GM12878 (cell line): ENCODE measurements around the gene OTULIN. TPM values are rescaled to one million over a fixed set of nuclear protein-coding genes. Genes with fewer than 3 reads are reported as not detected.

ENCODE experiments used
- ATAC-seq: fragments of 200-7000 bp; cut with Tn5 transposase; 3 replicates; pipeline ENCODE4 v1.9.1; 2020; ENCODE audit warnings: mild to moderate bottlenecking, moderate library complexity
- BruUV-seq: library from RNA; stranded (reverse); fragments of 400-500 nt; replicated peaks from 2 replicates; lab custom pipeline; 2021; lab: Mats Ljungman, UMichigan
- CTCF ChIA-PET: fragments of 300-600 bp; sonication (Branson Sonifier 250); formaldehyde crosslinking; extraction: SDS; loops from one replicate; lab custom pipeline; 2021; ENCODE audit warnings: inconsistent platforms; lab: Yijun Ruan, JAX
- POLR2A ChIA-PET: fragments of 350-600 bp; formaldehyde crosslinking; extraction: SDS; loops from one replicate; lab custom pipeline; 2021; ENCODE audit warnings: inconsistent platforms; lab: Charles Lee
- RAD21 ChIA-PET: fragments of 300-600 bp; sonication (Branson Sonifier 250); formaldehyde crosslinking; loops from one replicate; lab custom pipeline; 2023; ENCODE audit warnings: antibody characterized with exemption; ENCODE audit not compliant: unreplicated experiment; lab: Charles Lee
- SMC1A ChIA-PET: fragments of 300-600 bp; sonication (Branson Sonifier 250); formaldehyde crosslinking; loops from one replicate; lab custom pipeline; 2023; ENCODE audit not compliant: unreplicated experiment, uncharacterized antibody; lab: Charles Lee
- DNase-seq: peaks from one replicate; pipeline ENCODE4 v3.0.0-alpha.2; 2011; ENCODE audit warnings: low read depth, low spot score
- FAIRE-seq: peaks from 3 replicates; lab custom pipeline; 2011; peaks lifted over from hg19 to GRCh38; lab: Jason Lieb, UNC
- H2AFZ ChIP-seq: 2 replicates; pipeline ENCODE4 v1.6.0; 2011; ENCODE audit warnings: low read depth, low read length, control low read depth; ENCODE audit not compliant: control insufficient read depth
- H3K27ac ChIP-seq: 2 replicates; pipeline ENCODE4 v1.5.1; 2011; ENCODE audit warnings: control low read depth; ENCODE audit not compliant: control insufficient read depth, insufficient read depth
- H3K27me3 ChIP-seq, 2 experiments: replicated peaks in 1 of 2; 2 replicates each; pipeline versions ENCODE4 v1.6.0 to v1.6.1; 2011; ENCODE audit warnings: low read length in 1 of 2; ENCODE audit not compliant: control insufficient read depth in 2 of 2, insufficient read depth in 2 of 2
- H3K36me3 ChIP-seq, 2 experiments: 2 replicates each; pipeline ENCODE4 v1.5.1; 2011; ENCODE audit warnings: low read length in 1 of 2; ENCODE audit not compliant: control insufficient read depth in 2 of 2, insufficient read depth in 2 of 2
- H3K4me1 ChIP-seq: 2 replicates; pipeline ENCODE4 v1.6.1; 2011; ENCODE audit warnings: mild to moderate bottlenecking, low read length, moderate library complexity, mixed read lengths; ENCODE audit not compliant: control insufficient read depth, insufficient read depth
- H3K4me2 ChIP-seq: 2 replicates; pipeline ENCODE4 v1.6.0; 2011; ENCODE audit warnings: control low read depth; ENCODE audit not compliant: control insufficient read depth, insufficient read depth
- H3K4me3 ChIP-seq: fragments of 200-600 bp; sonication (generic); 2 replicates; pipeline ENCODE4 v1.5.1; 2016
- H3K79me2 ChIP-seq: 2 replicates; pipeline ENCODE4 v1.6.0; 2011; ENCODE audit warnings: low read length; ENCODE audit not compliant: control insufficient read depth, insufficient read depth
- H3K9ac ChIP-seq: 2 replicates; pipeline ENCODE4 v1.8.0; 2011; ENCODE audit warnings: low read length, control low read depth, mixed read lengths; ENCODE audit not compliant: control insufficient read depth, insufficient read depth
- H3K9me3 ChIP-seq: replicated peaks from 3 replicates; pipeline ENCODE4 v1.5.1; 2011; ENCODE audit warnings: mild to moderate bottlenecking, low read length; ENCODE audit not compliant: control insufficient read depth, insufficient read depth
- H4K20me1 ChIP-seq: 2 replicates; pipeline ENCODE4 v1.6.0; 2011; ENCODE audit not compliant: control insufficient read depth, insufficient read depth
- ASH2L ChIP-seq: fragments of 300-600, 200-600 bp; sonication (generic); IDR thresholded peaks from 2 replicates; pipeline ENCODE4 v1.6.1; 2017; ENCODE audit warnings: low read depth, mild to moderate bottlenecking, borderline replicate concordance
- GABPA ChIP-seq: IDR thresholded peaks from 2 replicates; pipeline ENCODE4 v1.6.1; 2014; ENCODE audit warnings: antibody characterized with exemption, low read depth, mild to moderate bottlenecking, inconsistent platforms
- IKZF1 ChIP-seq: fragments of 450-650 bp; conservative IDR thresholded peaks from 2 replicates; pipeline ENCODE4 v1.6.1; 2017; ENCODE audit warnings: antibody characterized with exemption, mild to moderate bottlenecking
- JUNB ChIP-seq: IDR thresholded peaks from 2 replicates; pipeline ENCODE4 v1.6.1; 2016; ENCODE audit warnings: antibody characterized with exemption, mild to moderate bottlenecking
- KLF5 ChIP-seq: fragments of 450-650 bp; IDR thresholded peaks from 2 replicates; pipeline ENCODE4 v1.6.1; 2014; ENCODE audit warnings: mild to moderate bottlenecking; ENCODE audit not compliant: partially characterized antibody
- SIX5 ChIP-seq: IDR thresholded peaks from 2 replicates; pipeline ENCODE4 v1.6.1; 2011; ENCODE audit warnings: mild to moderate bottlenecking, low read depth, low read length, moderate library complexity; ENCODE audit not compliant: severe bottlenecking
- SP1 ChIP-seq: IDR thresholded peaks from one replicate; pipeline ENCODE4 v1.6.1; 2011; ENCODE audit warnings: low read depth, low read length
- SRF ChIP-seq, 2 experiments: IDR thresholded peaks; 2 replicates each; pipeline ENCODE4 v1.6.1; 2011; ENCODE audit warnings: low read depth in 2 of 2, low read length in 2 of 2, mild to moderate bottlenecking in 1 of 2, moderate library complexity in 1 of 2
- STAT3 ChIP-seq: IDR thresholded peaks from 2 replicates; pipeline ENCODE4 v1.6.1; 2011; ENCODE audit warnings: low read depth, low read length, improper control_type of control experiment
- ZNF217 ChIP-seq: fragments of 450-650 bp; IDR thresholded peaks from 2 replicates; pipeline ENCODE4 v1.6.1; 2017; ENCODE audit warnings: antibody characterized with exemption, mild to moderate bottlenecking
- whole genome bisulfite sequencing: methylation state at CpG from one replicate; pipeline ENCODE4 v1.1.6; 2016; ENCODE audit warnings: low lambda C conversion rate; ENCODE audit not compliant: insufficient replicate concordance, insufficient coverage; ENCODE audit errors: missing lambda C conversion rate; 5-methylcytosine and 5-hydroxymethylcytosine counted together
- in situ Hi-C: fragments of 300-500 bp; cut with MboI; formaldehyde crosslinking; loops from 9 replicates; pipeline ENCODE4 v1.14.3; 2018; ENCODE audit warnings: mixed read lengths
- intact Hi-C: fragments of 100-400 bp; cut with micrococcal nuclease; formaldehyde crosslinking; loops from one replicate; pipeline ENCODE4 v1.14.2; 2022; ENCODE audit not compliant: unreplicated experiment
- polyA plus RNA-seq, 11 experiments: library from polyadenylated mRNA; depleted of rRNA in 4 of 11; unstranded in 6 of 11; stranded (reverse) in 5 of 11; fragments of >200 nt; fragmentation: Nextera tagmentation in 4 of 11; fragmentation: Illumina TruSeq in 1 of 11; extraction: Ambion mirVana in 4 of 11; extraction: Trizol in 1 of 11; gene quantifications; 1 replicate in 1 of 11; 2 replicates in 10 of 11; pipeline versions ENCODE4 v1.2.1 to v1.2.3, GENCODE V29; 2011 to 2016; ENCODE audit warnings: inconsistent platforms in 2 of 11, missing spikeins in 2 of 11, low read depth in 1 of 11
- total RNA-seq, 4 experiments: library from RNA; depleted of rRNA in 3 of 4; stranded (reverse); fragments of >200 nt in 3 of 4; fragmentation: Illumina TruSeq in 1 of 4; extraction: Trizol in 1 of 4; gene quantifications; 2 replicates each; pipeline versions ENCODE4 v1.2.1 to v1.2.3, GENCODE V29; 2013 to 2021
- TF ChIP-seq, protein P1 (sequence below): IDR thresholded peaks from 2 replicates; pipeline ENCODE4 v1.6.1; 2011; ENCODE audit warnings: borderline replicate concordance, low read depth, mild to moderate bottlenecking, moderate library complexity, low read length; ENCODE audit not compliant: insufficient read depth, poor library complexity, severe bottlenecking
- TF ChIP-seq, protein P2 (sequence below), 3 experiments: IDR thresholded peaks in 2 of 3; conservative IDR thresholded peaks in 1 of 3; 2 replicates each; pipeline ENCODE4 v1.5.1; 2011; ENCODE audit warnings: low read depth in 3 of 3, low read length in 3 of 3, mild to moderate bottlenecking in 3 of 3, control low read depth in 2 of 3, moderate library complexity in 2 of 3, inconsistent platforms in 1 of 3, mixed read lengths in 1 of 3; ENCODE audit not compliant: control insufficient read depth in 2 of 3, insufficient read depth in 1 of 3; ENCODE audit errors: extremely low read depth in 1 of 3

Gene OTULIN
- total and polyA plus RNA-seq, 10 of the 15 experiments (the other 5 are each of a cell fraction or from before 2014, with no cell fraction given) = 6.6 to 70.5 (median 28.7) TPM

DNA sequence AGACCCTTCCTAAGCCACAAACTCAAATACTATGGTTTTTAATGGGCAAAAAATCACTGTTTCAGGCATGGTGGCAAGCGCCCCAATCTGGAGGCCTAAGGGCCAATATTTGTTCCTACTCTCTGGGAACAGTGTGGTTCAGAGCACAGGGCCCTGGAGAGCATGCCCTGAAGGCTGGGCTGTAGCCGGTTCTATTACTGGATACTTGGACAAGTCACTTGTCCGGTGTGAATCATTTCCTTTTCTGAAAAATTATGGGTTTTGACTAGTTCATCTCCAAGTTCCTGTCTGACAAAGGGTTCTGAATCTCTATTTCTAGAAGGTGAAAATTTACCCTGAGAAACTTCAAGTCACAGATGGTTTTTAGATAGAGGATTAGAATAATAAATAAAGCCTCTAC lies 75.0 kb downstream of the OTULIN start:
- DNase-seq = no peak
- Histone ChIP-seq H2AFZ (no peak overlapping the region), H3K4me2 (no peak overlapping the region), H3K4me3 (no peak overlapping the region), H3K36me3 (no peaks in the 10 kb centered on the region), H3K79me2 (no peaks in the 10 kb centered on the region), H4K20me1 (no peaks in the 10 kb centered on the region), H3K4me1 (peaks cover 5% of the 10 kb centered on the region)
- RAD21 ChIA-PET = no interaction called here
- CTCF ChIA-PET = no interaction called here
- SMC1A ChIA-PET = interaction anchor here (1.2 kb wide), 1 partner anchor 131 kb away, joined by 3 read pairs; no protein-coding TSS in a partner anchor
- no peak for ATAC-seq
- WGBS = 98% methylated on average over 3 of the region's 3 CpGs
- no peak for FAIRE-seq
- POLR2A ChIA-PET = no interaction called here
- intact Hi-C loops = no loop called here
- in situ Hi-C loops = no loop called here
- TF ChIP-seq GABPA (no peak), ASH2L (no peak), STAT3 (no peak), IKZF1 (no peak), SP1 (no peak), ZNF217 (no peak), SRF (IDR thresholded peaks at IDR 0.05; ENCODE audit: low read depth in 2 of 2, low read length in 2 of 2) (no peak), KLF5 (no peak), SIX5 (no peak), JUNB (no peak)
- TF ChIP-seq, protein P1, sequence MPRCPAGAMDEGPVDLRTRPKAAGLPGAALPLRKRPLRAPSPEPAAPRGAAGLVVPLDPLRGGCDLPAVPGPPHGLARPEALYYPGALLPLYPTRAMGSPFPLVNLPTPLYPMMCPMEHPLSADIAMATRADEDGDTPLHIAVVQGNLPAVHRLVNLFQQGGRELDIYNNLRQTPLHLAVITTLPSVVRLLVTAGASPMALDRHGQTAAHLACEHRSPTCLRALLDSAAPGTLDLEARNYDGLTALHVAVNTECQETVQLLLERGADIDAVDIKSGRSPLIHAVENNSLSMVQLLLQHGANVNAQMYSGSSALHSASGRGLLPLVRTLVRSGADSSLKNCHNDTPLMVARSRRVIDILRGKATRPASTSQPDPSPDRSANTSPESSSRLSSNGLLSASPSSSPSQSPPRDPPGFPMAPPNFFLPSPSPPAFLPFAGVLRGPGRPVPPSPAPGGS = no peak
- TF ChIP-seq, protein P2, sequence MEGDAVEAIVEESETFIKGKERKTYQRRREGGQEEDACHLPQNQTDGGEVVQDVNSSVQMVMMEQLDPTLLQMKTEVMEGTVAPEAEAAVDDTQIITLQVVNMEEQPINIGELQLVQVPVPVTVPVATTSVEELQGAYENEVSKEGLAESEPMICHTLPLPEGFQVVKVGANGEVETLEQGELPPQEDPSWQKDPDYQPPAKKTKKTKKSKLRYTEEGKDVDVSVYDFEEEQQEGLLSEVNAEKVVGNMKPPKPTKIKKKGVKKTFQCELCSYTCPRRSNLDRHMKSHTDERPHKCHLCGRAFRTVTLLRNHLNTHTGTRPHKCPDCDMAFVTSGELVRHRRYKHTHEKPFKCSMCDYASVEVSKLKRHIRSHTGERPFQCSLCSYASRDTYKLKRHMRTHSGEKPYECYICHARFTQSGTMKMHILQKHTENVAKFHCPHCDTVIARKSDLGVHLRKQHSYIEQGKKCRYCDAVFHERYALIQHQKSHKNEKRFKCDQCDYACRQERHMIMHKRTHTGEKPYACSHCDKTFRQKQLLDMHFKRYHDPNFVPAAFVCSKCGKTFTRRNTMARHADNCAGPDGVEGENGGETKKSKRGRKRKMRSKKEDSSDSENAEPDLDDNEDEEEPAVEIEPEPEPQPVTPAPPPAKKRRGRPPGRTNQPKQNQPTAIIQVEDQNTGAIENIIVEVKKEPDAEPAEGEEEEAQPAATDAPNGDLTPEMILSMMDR (IDR thresholded peaks at IDR 0.05 in 2 of 3, conservative IDR thresholded peaks at IDR 0.05 in 1 of 3; ENCODE audit: control insufficient read depth in 2 of 3, extremely low read depth in 1 of 3, insufficient read depth in 1 of 3, low read depth in 3 of 3, low read length in 3 of 3) = no peak
- TF ChIP-seq, all 136 proteins: peak for 0
- H3K27ac ChIP-seq = no peak overlapping the region
- BruUV-seq = no TSS peak
- no peaks in the 10 kb centered on the region for H3K27me3 ChIP-seq
- H3K9me3 ChIP-seq = no peaks in the 10 kb centered on the region
- H3K9ac ChIP-seq = no peak overlapping the region
